HepG2 (cell line): ENCODE results near the gene MIS18BP1. TPM values are rescaled to one million over a fixed set of nuclear protein-coding genes. Genes with fewer than 3 reads are reported as not detected.

Source experiments
- ATAC-seq: fragments of 200-7000 bp; cut with Tn5 transposase; 3 replicates; pipeline ENCODE4 v1.9.1; 2020; ENCODE audit warnings: mild to moderate bottlenecking, moderate library complexity
- BruUV-seq: library from RNA; stranded (reverse); fragments of 400-500 nt; replicated peaks from 2 replicates; lab custom pipeline; 2021; lab: Mats Ljungman, UMichigan
- CTCF ChIA-PET: fragments of 300-600 bp; formaldehyde crosslinking; extraction: SDS; loops from one replicate; lab custom pipeline; 2021; ENCODE audit warnings: low total read pairs, inconsistent platforms, low intra/inter-chr PET ratio; lab: Yijun Ruan, JAX
- POLR2A ChIA-PET: fragments of 350-600 bp; sonication (Branson Sonifier 250); formaldehyde crosslinking; loops from one replicate; lab custom pipeline; 2020; ENCODE audit warnings: antibody characterized with exemption, inconsistent platforms; lab: Yijun Ruan, JAX
- DNase-seq: peaks from one replicate; pipeline ENCODE4 v3.0.0-alpha.2; 2015; ENCODE audit warnings: low spot score
- FAIRE-seq: peaks from 3 replicates; lab custom pipeline; 2011; peaks lifted over from hg19 to GRCh38; lab: Jason Lieb, UNC
- H2AFZ ChIP-seq: one replicate; pipeline ENCODE4 v1.6.1; 2011; ENCODE audit warnings: low read length, inconsistent platforms
- H3K27ac ChIP-seq: fragments of 300-600 bp; 3 replicates; pipeline ENCODE4 v1.8.0; 2011; ENCODE audit warnings: mixed run types, mild to moderate bottlenecking, mixed read lengths, low read length, inconsistent platforms; ENCODE audit not compliant: insufficient read depth; ENCODE audit errors: extremely low read length
- H3K27me3 ChIP-seq, 2 experiments: fragments of 200-600 bp in 1 of 2; 2 replicates in 1 of 2; 3 replicates in 1 of 2; pipeline versions ENCODE4 v1.6.0 to v1.8.0; 2011; ENCODE audit warnings: low read length in 2 of 2, mild to moderate bottlenecking in 2 of 2, moderate library complexity in 2 of 2, inconsistent platforms in 1 of 2; ENCODE audit not compliant: insufficient read depth in 2 of 2, control insufficient read depth in 1 of 2
- H3K36me3 ChIP-seq, 2 experiments: fragments of 200-600 bp in 1 of 2; replicated peaks in 1 of 2; 2 replicates in 1 of 2; 3 replicates in 1 of 2; pipeline versions ENCODE4 v1.5.1 to v1.8.0; 2011; ENCODE audit warnings: low read length in 2 of 2, inconsistent platforms in 1 of 2; ENCODE audit not compliant: insufficient read depth in 2 of 2, control insufficient read depth in 1 of 2
- H3K4me1 ChIP-seq: 2 replicates; pipeline ENCODE4 v1.5.1; 2012; ENCODE audit warnings: low read length, inconsistent platforms; ENCODE audit not compliant: insufficient read depth
- H3K4me2 ChIP-seq: 2 replicates; pipeline ENCODE4 v1.6.0; 2011; ENCODE audit warnings: low read depth, low read length, inconsistent platforms
- H3K4me3 ChIP-seq, 3 experiments: fragments of 200-600 bp in 1 of 3; sonication (generic), shearing (Covaris generic) in 1 of 3; replicated peaks in 1 of 3; 2 replicates each; pipeline ENCODE4 v1.5.1; 2011 to 2016; ENCODE audit warnings: low read length in 3 of 3, inconsistent platforms in 2 of 3, low read depth in 2 of 3, mild to moderate bottlenecking in 2 of 3, control low read depth in 1 of 3, mixed read lengths in 1 of 3; ENCODE audit not compliant: insufficient read depth in 1 of 3
- H3K79me2 ChIP-seq: one replicate; pipeline ENCODE4 v1.6.1; 2011; ENCODE audit warnings: low read length, inconsistent platforms; ENCODE audit not compliant: insufficient read depth
- H3K9ac ChIP-seq: 2 replicates; pipeline ENCODE4 v1.6.0; 2011; ENCODE audit warnings: mild to moderate bottlenecking, low read depth, low read length, inconsistent platforms; ENCODE audit not compliant: insufficient read depth
- H3K9me3 ChIP-seq: 2 replicates; pipeline ENCODE4 v1.5.1; 2012; ENCODE audit warnings: mild to moderate bottlenecking, low read length
- H4K20me1 ChIP-seq: 2 replicates; pipeline ENCODE4 v1.6.0; 2011; ENCODE audit warnings: inconsistent platforms, mild to moderate bottlenecking, low read length, moderate library complexity; ENCODE audit not compliant: insufficient read depth
- ATF2 ChIP-seq: sonication (generic); formaldehyde crosslinking; IDR thresholded peaks from 2 replicates; pipeline ENCODE4 v1.4.0; 2020; ENCODE audit warnings: missing genetic modification reagents
- CAMTA2 ChIP-seq: sonication (generic); formaldehyde crosslinking; IDR thresholded peaks from 2 replicates; pipeline ENCODE4 v1.4.0; 2020; ENCODE audit warnings: mild to moderate bottlenecking, missing genetic modification reagents, borderline replicate concordance
- CHD4 ChIP-seq: fragments of 200-600 bp; sonication (generic); IDR thresholded peaks from 2 replicates; pipeline ENCODE4 v1.7.0; 2017; ENCODE audit warnings: mild to moderate bottlenecking, low read length, borderline replicate concordance
- FOXO4 ChIP-seq: sonication (generic); formaldehyde crosslinking; conservative IDR thresholded peaks from 2 replicates; pipeline ENCODE4 v1.8.1; 2023; ENCODE audit warnings: missing genetic modification reagents
- GMEB2 ChIP-seq: IDR thresholded peaks from 2 replicates; pipeline ENCODE4 v1.6.1; 2016; ENCODE audit warnings: missing biosample characterization, missing genetic modification reagents, low read depth
- HNRNPL ChIP-seq: fragments of 200-400 bp; formaldehyde crosslinking; IDR thresholded peaks from 2 replicates; pipeline ENCODE4 v1.6.1; 2017; ENCODE audit warnings: mild to moderate bottlenecking, low read depth, low read length
- KMT2A ChIP-seq: sonication (generic); formaldehyde crosslinking; IDR thresholded peaks from 2 replicates; pipeline ENCODE4 v1.4.0; 2020; ENCODE audit warnings: missing genetic modification reagents
- ONECUT2 ChIP-seq: sonication (generic); formaldehyde crosslinking; IDR thresholded peaks from 2 replicates; pipeline ENCODE4 v1.4.0; 2020; ENCODE audit warnings: missing genetic modification reagents
- SP4 ChIP-seq: sonication (generic); formaldehyde crosslinking; IDR thresholded peaks from 2 replicates; pipeline ENCODE4 v1.8.1; 2023; ENCODE audit warnings: mild to moderate bottlenecking, missing genetic modification reagents
- ZNF547 ChIP-seq: sonication (generic); formaldehyde crosslinking; IDR thresholded peaks from 2 replicates; pipeline ENCODE4 v1.5.1; 2020; ENCODE audit warnings: mild to moderate bottlenecking, missing genetic modification reagents
- ZNF558 ChIP-seq: sonication (generic); formaldehyde crosslinking; IDR thresholded peaks from 2 replicates; pipeline ENCODE4 v1.9.0; 2022; ENCODE audit warnings: mild to moderate bottlenecking, missing genetic modification reagents, borderline replicate concordance
- ZNF747 ChIP-seq: sonication (generic); formaldehyde crosslinking; IDR thresholded peaks from 2 replicates; pipeline ENCODE4 v1.8.1; 2023; ENCODE audit warnings: missing genetic modification reagents, mild to moderate bottlenecking, borderline replicate concordance
- ZNF878 ChIP-seq: sonication (generic); formaldehyde crosslinking; IDR thresholded peaks from 2 replicates; pipeline ENCODE4 v1.8.1; 2023; ENCODE audit warnings: mild to moderate bottlenecking, missing genetic modification reagents, moderate library complexity
- WGBS: methylation state at CpG from one replicate; pipeline ENCODE4 v1.1.6; 2017; ENCODE audit warnings: low lambda C conversion rate; 5-methylcytosine and 5-hydroxymethylcytosine counted together
- in situ Hi-C: cut with HindIII; loops from 2 replicates; pipeline ENCODE4 v1.10.0; 2017; ENCODE audit warnings: low pct_unique_long_range_greater_than_20kb; ENCODE audit not compliant: extremely low pct_ligation_motif_present
- intact Hi-C: fragments of 100-400 bp; cut with micrococcal nuclease; formaldehyde crosslinking; loops from one replicate; pipeline ENCODE4 v1.10.0; 2022; ENCODE audit not compliant: unreplicated experiment
- polyA plus RNA-seq, 8 experiments: library from polyadenylated mRNA; depleted of rRNA in 3 of 8; stranded (reverse) in 7 of 8; unstranded in 1 of 8; fragments of >200 nt; fragmentation: Illumina TruSeq in 4 of 8; extraction: Trizol in 4 of 8; gene quantifications; 2 replicates each; pipeline versions ENCODE4 v1.2.1 to v1.2.3, GENCODE V29; 2011 to 2016; ENCODE audit warnings: low read depth in 4 of 8, missing spikeins in 1 of 8, mixed read lengths in 1 of 8; ENCODE audit not compliant: insufficient read depth in 1 of 8
- total RNA-seq, 5 experiments: library from RNA; depleted of rRNA; stranded (reverse); fragments of >200 nt; fragmentation: Illumina TruSeq; extraction: Trizol; gene quantifications; 2 replicates each; pipeline ENCODE4 v1.2.3, GENCODE V29; 2016; ENCODE audit warnings: low read depth in 1 of 5

MIS18BP1 gene
- total and polyA plus RNA-seq, 2 of the 13 experiments (the other 11 are each of a cell fraction or from before 2014, with no cell fraction given) = 9.5 to 36.4 TPM

GRCh38 chr14:45181806-45182205 lies 71.2 kb downstream of the MIS18BP1 start (continued):
- no peak for TF ChIP-seq KMT2A (CRISPR knock-in tag)
- no peak for TF ChIP-seq CHD4
- TF ChIP-seq ZNF558 (CRISPR knock-in tag) = no peak
- no peak for TF ChIP-seq SP4 (CRISPR knock-in tag)
- TF ChIP-seq ZNF747 = no peak
- TF ChIP-seq ZNF878 (CRISPR knock-in tag) = no peak
- TF ChIP-seq ZNF547 (CRISPR knock-in tag) = no peak

GRCh38 chr14:45181329-45181728 lies 71.7 kb downstream of the MIS18BP1 start:
- Histone ChIP-seq H3K4me3 (no peak overlapping the region), H3K4me1 (no peaks in the 10 kb centered on the region), H2AFZ (no peak overlapping the region), H3K9ac (no peak overlapping the region), H3K36me3 (no peaks in the 10 kb centered on the region), H3K4me2 (no peak overlapping the region), H3K27ac (no peak overlapping the region), H3K79me2 (no peaks in the 10 kb centered on the region), H3K9me3 (no peaks in the 10 kb centered on the region), H3K27me3 (no peaks in the 10 kb centered on the region), H4K20me1 (no peaks in the 10 kb centered on the region)
- FAIRE-seq (no peak), DNase-seq (no peak), ATAC-seq (no peak)
- intact Hi-C loops = no loop called here
- ChIA-PET CTCF (no interaction called here), POLR2A (no interaction called here)
- in situ Hi-C loops = no loop called here
- TF ChIP-seq GMEB2 (CRISPR knock-in tag) = no peak
- no peak for TF ChIP-seq ONECUT2 (CRISPR knock-in tag)
- no peak for TF ChIP-seq HNRNPL
- TF ChIP-seq CAMTA2 (CRISPR knock-in tag) = no peak
- TF ChIP-seq ATF2 (CRISPR knock-in tag) = no peak
- TF ChIP-seq FOXO4 (CRISPR knock-in tag) = no peak
- WGBS = 97% methylated on average over 5 of the region's 5 CpGs
- no TSS peak for BruUV-seq
